ENCODE measurements around the gene KCTD17. TPM values are rescaled to one million over a fixed set of nuclear protein-coding genes. Genes with fewer than 3 reads are reported as not detected.

KCTD17 gene
- total RNA-seq, 2 experiments from 2014 or later = 17.3 to 17.9 TPM

DNA sequence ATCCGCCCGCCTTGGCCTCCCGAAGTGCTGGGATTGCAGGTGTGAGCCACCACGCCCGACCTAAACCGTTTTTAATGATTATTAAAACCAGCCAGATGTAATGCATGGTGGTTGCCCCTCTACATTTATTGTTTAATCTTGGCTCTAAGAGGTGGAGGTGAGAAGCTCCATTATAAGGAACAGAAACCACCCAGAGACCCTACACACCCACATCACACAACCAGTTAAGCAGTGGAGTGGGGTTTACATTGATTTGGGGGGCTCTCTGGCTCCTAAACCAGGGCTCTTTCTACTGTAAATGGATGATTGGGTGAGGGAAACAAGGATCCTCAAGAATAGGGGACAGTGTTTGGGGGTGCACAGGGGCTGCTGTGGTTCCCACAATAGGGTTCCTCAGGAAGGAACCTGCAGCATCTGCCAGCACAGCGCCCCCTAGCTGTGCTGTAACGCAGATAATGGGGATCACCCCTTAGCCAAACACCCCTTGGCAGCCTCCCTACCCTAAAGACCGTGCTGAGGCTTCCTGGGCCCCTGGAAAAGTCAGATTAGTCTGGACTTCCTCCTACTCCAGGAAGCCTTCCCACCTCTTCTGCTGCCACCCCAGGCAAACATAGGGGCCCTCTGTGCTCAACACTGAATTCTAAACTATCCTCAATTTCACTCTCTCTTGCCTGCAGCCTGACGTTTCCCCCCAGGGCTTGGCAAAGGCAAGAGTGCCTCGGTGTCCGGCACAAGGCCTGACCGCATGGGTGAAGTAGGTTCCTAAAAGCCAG is 29.6 kb upstream of the KCTD17 start:
- intact Hi-C loops (cut with DNase I, micrococcal nuclease) = no loop called here
- POLR2A ChIA-PET = no interaction called here

DNA sequence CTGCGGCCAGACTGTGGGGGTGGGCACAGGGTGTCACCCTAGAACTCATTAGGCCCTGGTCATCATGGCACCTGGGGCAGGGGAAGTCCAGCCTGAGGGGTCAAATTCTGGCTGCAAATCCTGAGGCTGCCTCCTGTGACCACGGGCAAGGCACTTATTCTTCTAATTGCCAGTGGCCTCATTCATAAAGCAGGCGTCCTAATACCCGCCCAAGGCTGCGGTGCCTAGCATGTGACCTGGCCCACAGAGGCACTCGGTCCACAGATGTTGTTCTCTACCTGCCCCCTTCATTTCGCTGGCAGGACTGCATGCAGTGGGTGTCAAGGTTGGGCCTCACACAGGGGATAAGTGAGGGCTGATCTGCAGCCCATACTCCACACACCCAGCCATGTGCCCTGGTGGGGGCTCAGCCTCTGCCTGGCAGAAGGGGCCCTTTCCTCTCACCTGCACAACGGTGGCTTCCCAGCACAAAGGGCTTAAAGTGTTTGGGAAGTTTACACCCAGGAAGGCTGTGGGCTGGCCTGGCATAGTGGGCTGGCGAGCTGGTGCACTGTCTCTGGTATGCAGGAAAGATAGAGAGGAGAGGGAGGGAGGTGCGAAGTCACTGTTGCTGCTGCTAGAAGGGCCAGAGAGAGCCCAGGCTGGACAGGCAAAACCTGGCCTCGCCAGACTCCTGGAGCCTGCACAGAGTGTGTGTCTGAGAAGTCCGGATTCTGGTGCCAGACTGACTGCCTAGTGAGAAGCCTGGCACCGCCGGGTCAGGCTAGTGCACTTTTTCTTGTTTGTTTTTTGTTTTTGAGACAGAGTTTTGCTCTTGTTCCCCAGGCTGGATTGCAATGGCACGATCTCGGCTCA is 28.8 kb upstream of the KCTD17 start:
- TF ChIP-seq, protein P1, sequence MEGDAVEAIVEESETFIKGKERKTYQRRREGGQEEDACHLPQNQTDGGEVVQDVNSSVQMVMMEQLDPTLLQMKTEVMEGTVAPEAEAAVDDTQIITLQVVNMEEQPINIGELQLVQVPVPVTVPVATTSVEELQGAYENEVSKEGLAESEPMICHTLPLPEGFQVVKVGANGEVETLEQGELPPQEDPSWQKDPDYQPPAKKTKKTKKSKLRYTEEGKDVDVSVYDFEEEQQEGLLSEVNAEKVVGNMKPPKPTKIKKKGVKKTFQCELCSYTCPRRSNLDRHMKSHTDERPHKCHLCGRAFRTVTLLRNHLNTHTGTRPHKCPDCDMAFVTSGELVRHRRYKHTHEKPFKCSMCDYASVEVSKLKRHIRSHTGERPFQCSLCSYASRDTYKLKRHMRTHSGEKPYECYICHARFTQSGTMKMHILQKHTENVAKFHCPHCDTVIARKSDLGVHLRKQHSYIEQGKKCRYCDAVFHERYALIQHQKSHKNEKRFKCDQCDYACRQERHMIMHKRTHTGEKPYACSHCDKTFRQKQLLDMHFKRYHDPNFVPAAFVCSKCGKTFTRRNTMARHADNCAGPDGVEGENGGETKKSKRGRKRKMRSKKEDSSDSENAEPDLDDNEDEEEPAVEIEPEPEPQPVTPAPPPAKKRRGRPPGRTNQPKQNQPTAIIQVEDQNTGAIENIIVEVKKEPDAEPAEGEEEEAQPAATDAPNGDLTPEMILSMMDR (IDR thresholded peaks at IDR 0.05) = no peak
- Histone ChIP-seq H3K27me3 (ENCODE audit: control insufficient read depth in 1 of 2, insufficient read depth in 2 of 2, low read length in 2 of 2) (peaks cover 0 to 4% of the 10 kb centered on the region in 2 experiments), H3K9me3 (ENCODE audit: control insufficient read depth in 1 of 2, insufficient read depth in 1 of 2, low read length in 2 of 2) (no peaks in the 10 kb centered on the region), H3K36me3 (ENCODE audit: insufficient read depth, low read length) (no peaks in the 10 kb centered on the region), H3K4me1 (ENCODE audit: insufficient read depth, low read length) (peaks cover 29% of the 10 kb centered on the region), H3K4me3 (ENCODE audit: low read length) (no peak overlapping the region), H3K27ac (ENCODE audit: low read depth in 1 of 2, low read length in 2 of 2) (no peak overlapping the region)
- DNase-seq (no peak), ATAC-seq (ENCODE audit: poor library complexity) (no peak)
- peaks cover 13% of the 10 kb centered on the region for H3K27me3 Mint-ChIP-seq
- no peak overlapping the region for H3K4me3 Mint-ChIP-seq
- CTCF ChIA-PET = interaction anchor here (0.6 to 1.5 kb wide), 6 partner anchors 9 to 1200 kb away, joined by 3 to 4 read pairs (median 3); no protein-coding TSS in a partner anchor
- H3K27ac Mint-ChIP-seq = no peak overlapping the region
- H3K4me1 Mint-ChIP-seq (ENCODE audit: low read depth) = peaks cover 11% of the 10 kb centered on the region
- intact Hi-C loops (cut with DNase I, micrococcal nuclease) = no loop called here
- H3K9me3 Mint-ChIP-seq = no peaks in the 10 kb centered on the region
- POLR2A ChIA-PET = no interaction called here
- H3K36me3 Mint-ChIP-seq (ENCODE audit: low read depth) = no peaks in the 10 kb centered on the region

More for the DNA sequence above, 29.6 kb upstream of the KCTD17 start:
- Histone ChIP-seq H3K4me1 (ENCODE audit: insufficient read depth, low read length) (peaks cover 29% of the 10 kb centered on the region), H3K27ac (ENCODE audit: low read depth in 1 of 2, low read length in 2 of 2) (no peak overlapping the region), H3K36me3 (ENCODE audit: insufficient read depth, low read length) (no peaks in the 10 kb centered on the region), H3K9me3 (ENCODE audit: control insufficient read depth in 1 of 2, insufficient read depth in 1 of 2, low read length in 2 of 2) (no peaks in the 10 kb centered on the region), H3K4me3 (ENCODE audit: low read length) (no peak overlapping the region), H3K27me3 (ENCODE audit: control insufficient read depth in 1 of 2, insufficient read depth in 2 of 2, low read length in 2 of 2) (peaks cover 0 to 4% of the 10 kb centered on the region in 2 experiments)
- peak; percentile 51 for ATAC-seq (ENCODE audit: poor library complexity)
- H3K4me1 Mint-ChIP-seq (ENCODE audit: low read depth) = peaks cover 11% of the 10 kb centered on the region
- no peaks in the 10 kb centered on the region for H3K36me3 Mint-ChIP-seq (ENCODE audit: low read depth)
- DNase-seq = peak; percentile 14 to 82 (median 44)
- peak overlapping the region; percentile 89 for H3K4me3 Mint-ChIP-seq
- CTCF ChIA-PET = interaction anchor here (0.6 to 1.5 kb wide), 6 partner anchors 10 to 1199 kb away, joined by 3 to 4 read pairs (median 3); no protein-coding TSS in a partner anchor
- TF ChIP-seq, protein P1 (IDR thresholded peaks at IDR 0.05) = peak; percentile 79
- H3K27me3 Mint-ChIP-seq = peaks cover 13% of the 10 kb centered on the region
- H3K9me3 Mint-ChIP-seq = no peaks in the 10 kb centered on the region
- no peak overlapping the region for H3K27ac Mint-ChIP-seq

DNA sequence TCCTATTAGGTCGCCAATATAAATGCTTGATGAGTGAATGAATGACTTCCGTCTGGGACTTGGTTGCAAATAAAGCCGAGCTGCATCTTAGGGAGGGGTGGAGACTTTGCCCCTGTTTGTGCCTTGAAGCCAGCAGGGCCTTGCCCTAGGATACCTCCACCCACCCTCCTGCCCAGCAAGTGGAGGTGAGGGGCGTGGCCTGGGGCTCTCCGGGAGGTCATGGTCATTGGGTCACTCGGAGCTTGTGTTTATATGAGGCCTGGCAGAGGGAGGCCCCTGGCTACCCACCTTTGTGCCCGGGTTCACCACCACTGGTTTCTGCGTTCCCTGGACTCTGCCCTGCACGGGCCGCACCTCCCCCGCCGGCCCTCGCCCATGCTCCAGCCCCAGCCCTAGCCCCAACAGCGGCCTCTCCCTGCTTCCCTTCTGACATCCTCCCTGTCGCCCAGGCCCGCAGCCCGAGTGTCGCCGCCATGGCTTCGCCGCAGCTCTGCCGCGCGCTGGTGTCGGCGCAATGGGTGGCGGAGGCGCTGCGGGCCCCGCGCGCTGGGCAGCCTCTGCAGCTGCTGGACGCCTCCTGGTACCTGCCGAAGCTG is 27.7 kb upstream of the KCTD17 start:
- TF ChIP-seq, protein P1 (IDR thresholded peaks at IDR 0.05) = no peak
- CTCF ChIA-PET = no interaction called here

More for the DNA sequence above, 27.7 kb upstream of the KCTD17 start:
- peaks cover 13% of the 10 kb centered on the region for H3K27me3 Mint-ChIP-seq
- H3K27ac Mint-ChIP-seq = no peak overlapping the region
- no peaks in the 10 kb centered on the region for H3K36me3 Mint-ChIP-seq (ENCODE audit: low read depth)
- H3K4me3 Mint-ChIP-seq = no peak overlapping the region
- H3K9me3 ChIP-seq (ENCODE audit: control insufficient read depth in 1 of 2, insufficient read depth in 1 of 2, low read length in 2 of 2) = no peaks in the 10 kb centered on the region
- no peaks in the 10 kb centered on the region for H3K9me3 Mint-ChIP-seq
- intact Hi-C loops (cut with DNase I, micrococcal nuclease) = no loop called here
- H3K27ac ChIP-seq (ENCODE audit: low read depth in 1 of 2, low read length in 2 of 2) = no peak overlapping the region
- POLR2A ChIA-PET = no interaction called here
- H3K4me1 Mint-ChIP-seq (ENCODE audit: low read depth) = peaks cover 11% of the 10 kb centered on the region
- H3K36me3 ChIP-seq (ENCODE audit: insufficient read depth, low read length) = no peaks in the 10 kb centered on the region
- DNase-seq (no peak), ATAC-seq (ENCODE audit: poor library complexity) (no peak)
- H3K4me1 ChIP-seq (ENCODE audit: insufficient read depth, low read length) = peaks cover 24% of the 10 kb centered on the region
- peaks cover 0 to 4% of the 10 kb centered on the region in 2 experiments for H3K27me3 ChIP-seq (ENCODE audit: control insufficient read depth in 1 of 2, insufficient read depth in 2 of 2, low read length in 2 of 2)
- no peak overlapping the region for H3K4me3 ChIP-seq (ENCODE audit: low read length)
